ENCODE results near the gene LMTK3.

GRCh38 chr19:48518207-48518606, 6.6 kb upstream of the LMTK3 start:
- TF ChIP-seq, protein P1, sequence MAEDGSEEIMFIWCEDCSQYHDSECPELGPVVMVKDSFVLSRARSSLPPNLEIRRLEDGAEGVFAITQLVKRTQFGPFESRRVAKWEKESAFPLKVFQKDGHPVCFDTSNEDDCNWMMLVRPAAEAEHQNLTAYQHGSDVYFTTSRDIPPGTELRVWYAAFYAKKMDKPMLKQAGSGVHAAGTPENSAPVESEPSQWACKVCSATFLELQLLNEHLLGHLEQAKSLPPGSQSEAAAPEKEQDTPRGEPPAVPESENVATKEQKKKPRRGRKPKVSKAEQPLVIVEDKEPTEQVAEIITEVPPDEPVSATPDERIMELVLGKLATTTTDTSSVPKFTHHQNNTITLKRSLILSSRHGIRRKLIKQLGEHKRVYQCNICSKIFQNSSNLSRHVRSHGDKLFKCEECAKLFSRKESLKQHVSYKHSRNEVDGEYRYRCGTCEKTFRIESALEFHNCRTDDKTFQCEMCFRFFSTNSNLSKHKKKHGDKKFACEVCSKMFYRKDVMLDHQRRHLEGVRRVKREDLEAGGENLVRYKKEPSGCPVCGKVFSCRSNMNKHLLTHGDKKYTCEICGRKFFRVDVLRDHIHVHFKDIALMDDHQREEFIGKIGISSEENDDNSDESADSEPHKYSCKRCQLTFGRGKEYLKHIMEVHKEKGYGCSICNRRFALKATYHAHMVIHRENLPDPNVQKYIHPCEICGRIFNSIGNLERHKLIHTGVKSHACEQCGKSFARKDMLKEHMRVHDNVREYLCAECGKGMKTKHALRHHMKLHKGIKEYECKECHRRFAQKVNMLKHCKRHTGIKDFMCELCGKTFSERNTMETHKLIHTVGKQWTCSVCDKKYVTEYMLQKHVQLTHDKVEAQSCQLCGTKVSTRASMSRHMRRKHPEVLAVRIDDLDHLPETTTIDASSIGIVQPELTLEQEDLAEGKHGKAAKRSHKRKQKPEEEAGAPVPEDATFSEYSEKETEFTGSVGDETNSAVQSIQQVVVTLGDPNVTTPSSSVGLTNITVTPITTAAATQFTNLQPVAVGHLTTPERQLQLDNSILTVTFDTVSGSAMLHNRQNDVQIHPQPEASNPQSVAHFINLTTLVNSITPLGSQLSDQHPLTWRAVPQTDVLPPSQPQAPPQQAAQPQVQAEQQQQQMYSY (CRISPR knock-in tag; IDR thresholded peaks at IDR 0.05) = no peak
- TF ChIP-seq NR2C2 (CRISPR knock-in tag; IDR thresholded peaks at IDR 0.05) = no peak
- no peak for TF ChIP-seq ETV6 (CRISPR knock-in tag; IDR thresholded peaks at IDR 0.05)

Data from WTC11 (cell line).